Epithelial cell of proximal tubule (primary cell): ENCODE results near the gene ZFYVE27. TPM values are rescaled to one million over a fixed set of nuclear protein-coding genes. Genes with fewer than 3 reads are reported as not detected.
A peak's percentile ranks its signal among the peaks of the same experiment; 100 is the strongest.

Experiments
- DNase-seq: peaks from one replicate; pipeline ENCODE4 v3.0.0-alpha.2; 2011; ENCODE audit warnings: low read depth
- H3K4me3 ChIP-seq: 2 replicates; pipeline ENCODE4 v1.5.1; 2011; ENCODE audit warnings: low read depth, mild to moderate bottlenecking, low read length
- total RNA-seq: library from RNA; depleted of rRNA; stranded (reverse); fragments of >200 nt; gene quantifications from 2 replicates; pipeline ENCODE4 v1.2.3, GENCODE V29; 2015
- TF ChIP-seq, protein P1 (sequence below): conservative IDR thresholded peaks from 2 replicates; pipeline ENCODE4 v1.5.1; 2012; ENCODE audit warnings: low read depth, mild to moderate bottlenecking, low read length

ZFYVE27 gene
- total RNA-seq, 1 donor from 2014 or later, result 13.5 TPM

DNA sequence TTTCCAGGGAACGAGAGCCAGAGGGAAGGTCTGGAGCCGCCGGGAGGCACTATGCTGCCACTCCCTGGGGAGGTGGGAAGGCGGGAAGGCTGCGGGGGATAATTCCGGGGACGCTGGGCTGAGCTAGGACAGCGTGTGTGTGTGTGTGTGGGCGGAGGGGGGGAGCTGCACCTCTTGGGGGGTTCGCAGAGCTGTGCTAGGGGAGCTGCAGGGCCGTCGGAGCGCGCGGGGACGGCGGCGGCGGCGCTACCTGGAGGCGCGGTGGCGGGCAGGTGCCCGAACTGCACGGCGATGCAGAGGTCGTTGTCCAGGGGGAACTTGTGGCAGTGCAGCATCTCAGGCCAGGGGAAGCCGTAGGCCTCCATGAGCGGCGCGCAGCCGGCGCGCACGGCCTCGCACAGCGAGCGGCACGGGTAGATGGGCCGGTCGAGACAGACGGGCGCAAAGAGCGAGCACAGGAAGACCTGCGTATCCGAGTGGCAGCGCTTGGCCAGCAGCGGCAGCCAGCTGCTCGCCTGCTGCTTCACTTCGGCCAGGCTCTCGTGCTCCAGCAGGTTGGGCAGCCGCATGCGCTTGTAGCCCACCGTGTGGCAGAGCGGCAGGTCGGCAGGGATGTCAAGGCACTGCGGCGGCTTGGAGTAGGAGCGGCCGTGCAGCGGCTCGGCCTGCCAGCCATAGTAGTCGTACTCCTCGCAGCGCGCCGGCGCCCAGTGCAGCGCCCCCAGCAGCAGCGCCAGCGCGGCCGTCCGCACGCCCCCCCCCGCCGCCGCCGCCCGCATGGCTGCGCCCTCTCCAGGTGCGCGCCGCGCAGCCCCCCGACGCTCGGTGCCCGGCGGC lies 34.3 kb downstream of the ZFYVE27 start:
- peak overlapping the region; percentile 21 for H3K4me3 ChIP-seq
- no peak for DNase-seq
- TF ChIP-seq, protein P1, sequence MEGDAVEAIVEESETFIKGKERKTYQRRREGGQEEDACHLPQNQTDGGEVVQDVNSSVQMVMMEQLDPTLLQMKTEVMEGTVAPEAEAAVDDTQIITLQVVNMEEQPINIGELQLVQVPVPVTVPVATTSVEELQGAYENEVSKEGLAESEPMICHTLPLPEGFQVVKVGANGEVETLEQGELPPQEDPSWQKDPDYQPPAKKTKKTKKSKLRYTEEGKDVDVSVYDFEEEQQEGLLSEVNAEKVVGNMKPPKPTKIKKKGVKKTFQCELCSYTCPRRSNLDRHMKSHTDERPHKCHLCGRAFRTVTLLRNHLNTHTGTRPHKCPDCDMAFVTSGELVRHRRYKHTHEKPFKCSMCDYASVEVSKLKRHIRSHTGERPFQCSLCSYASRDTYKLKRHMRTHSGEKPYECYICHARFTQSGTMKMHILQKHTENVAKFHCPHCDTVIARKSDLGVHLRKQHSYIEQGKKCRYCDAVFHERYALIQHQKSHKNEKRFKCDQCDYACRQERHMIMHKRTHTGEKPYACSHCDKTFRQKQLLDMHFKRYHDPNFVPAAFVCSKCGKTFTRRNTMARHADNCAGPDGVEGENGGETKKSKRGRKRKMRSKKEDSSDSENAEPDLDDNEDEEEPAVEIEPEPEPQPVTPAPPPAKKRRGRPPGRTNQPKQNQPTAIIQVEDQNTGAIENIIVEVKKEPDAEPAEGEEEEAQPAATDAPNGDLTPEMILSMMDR, result no peak

DNA sequence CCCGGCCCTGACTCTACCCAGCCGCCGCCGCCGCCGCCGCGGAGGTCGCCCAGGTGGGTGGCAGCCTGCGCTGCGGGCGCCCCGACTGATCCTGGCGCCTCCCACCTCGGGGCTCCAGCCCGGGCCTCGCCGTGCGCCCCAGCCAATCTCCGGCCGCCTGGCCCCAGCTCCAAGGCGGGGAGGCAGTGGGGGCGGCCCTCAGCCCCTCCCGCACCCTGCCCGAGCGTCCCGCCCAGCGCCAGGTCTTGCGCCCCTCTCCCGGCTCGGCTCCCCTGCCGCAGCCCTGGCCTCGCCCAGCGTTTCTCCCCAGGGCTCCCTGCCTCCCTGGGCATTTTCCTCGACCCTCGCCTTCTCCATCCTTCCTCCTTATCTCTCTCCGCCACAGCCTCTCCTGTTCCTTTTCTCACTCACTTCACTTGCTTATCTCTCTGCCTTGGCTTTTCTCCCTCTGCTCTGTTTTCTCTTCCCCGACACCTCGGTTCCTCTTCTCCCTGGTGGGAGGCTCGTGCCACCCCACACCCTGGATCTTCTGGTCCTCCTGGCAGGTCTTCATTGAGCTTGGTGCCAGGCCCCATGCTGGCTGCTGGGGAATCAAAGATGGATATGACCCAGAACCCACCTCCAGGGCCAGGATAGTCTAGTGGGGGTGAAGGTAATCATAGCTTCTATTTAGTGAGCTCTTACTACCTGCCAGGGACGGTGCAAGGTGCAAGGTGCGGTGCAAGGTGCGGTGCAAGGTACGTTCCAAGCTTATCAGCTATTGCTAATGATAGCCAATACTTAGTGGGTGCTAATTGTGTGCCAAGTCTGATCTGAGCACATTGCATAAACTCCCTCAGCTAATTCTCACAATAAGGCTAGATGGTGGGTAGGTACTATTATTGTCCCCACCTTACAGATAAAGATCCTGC lies 35.2 kb downstream of the ZFYVE27 start, which contains the start of gene SFRP5:
TSS of gene SFRP5 (minus strand) at position 87 of the 911 bp plus-strand sequence. CDS start 166 bp downstream, outside the sequence.
- TF ChIP-seq, protein P1, result no peak
- DNase-seq, result no peak
- peak within 1 kb of the TSS; percentile 21 for H3K4me3 ChIP-seq

DNA sequence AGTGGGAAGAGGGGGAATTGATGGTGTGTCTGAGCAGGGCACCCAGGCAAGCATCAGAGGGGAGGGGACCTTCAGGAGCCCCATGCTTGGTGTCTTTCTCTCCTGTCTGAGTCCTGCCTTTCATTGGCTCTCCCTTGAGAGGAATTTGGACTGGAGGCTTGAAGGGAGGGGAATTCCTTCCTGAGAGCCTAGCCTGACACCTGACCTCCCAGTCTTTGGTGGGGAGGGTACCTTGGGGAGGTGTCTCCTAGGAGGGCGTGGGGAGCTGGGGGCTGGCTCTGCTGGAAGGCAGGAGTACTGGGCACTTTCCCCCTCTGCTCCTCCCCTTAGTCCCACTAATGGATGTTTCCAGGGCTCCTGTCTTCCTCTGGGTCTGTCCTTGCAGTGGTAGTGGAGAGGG lies 36.2 kb downstream of the ZFYVE27 start:
- DNase-seq, result no peak
- TF ChIP-seq, protein P1, result no peak
- no peak overlapping the region for H3K4me3 ChIP-seq

DNA sequence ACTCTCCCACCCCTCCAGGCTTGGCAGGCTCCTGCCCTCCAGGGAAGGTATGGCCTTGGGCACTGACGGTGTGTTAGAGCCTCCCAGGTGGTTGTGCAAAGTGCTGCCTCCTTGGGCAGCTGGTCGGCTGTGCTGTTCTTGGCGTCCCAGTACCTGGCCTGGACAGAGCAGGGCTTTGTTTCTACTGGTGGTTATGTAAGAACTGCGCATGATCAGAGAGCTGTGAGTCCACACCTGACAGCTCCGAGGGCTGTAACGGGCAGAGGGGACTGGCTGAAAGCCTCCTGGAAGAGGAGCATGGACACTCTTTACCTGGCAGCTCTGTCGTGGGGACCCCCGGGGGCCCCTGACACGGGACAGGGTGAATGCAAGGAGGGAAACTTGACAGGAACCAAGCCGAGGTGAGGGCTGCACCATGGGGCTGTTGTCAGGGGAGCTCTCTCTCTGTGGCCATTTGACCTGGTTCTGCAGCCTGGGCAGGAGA lies 37.9 kb downstream of the ZFYVE27 start:
- TF ChIP-seq, protein P1, result no peak
- DNase-seq, result no peak
- H3K4me3 ChIP-seq, result no peak overlapping the region

DNA sequence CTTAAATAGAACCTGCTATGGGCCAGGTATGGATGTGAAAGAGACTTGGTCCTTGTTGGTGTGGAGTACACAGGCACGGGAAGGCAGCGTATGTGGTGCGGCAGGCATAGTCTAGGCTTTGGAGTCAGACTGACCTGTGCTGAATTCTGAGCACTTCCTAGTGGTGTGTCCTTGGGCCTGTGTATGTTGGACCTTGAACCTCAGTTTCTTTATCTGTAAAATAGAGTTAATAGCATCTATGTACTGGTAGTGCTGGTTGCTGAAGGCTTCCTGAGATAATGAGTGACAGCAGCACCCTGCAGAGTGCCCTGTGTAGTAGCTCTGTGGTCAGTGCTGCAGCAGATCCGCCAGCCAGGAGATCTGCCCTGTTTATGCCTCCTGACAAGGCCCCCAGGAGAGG lies 40.2 kb downstream of the ZFYVE27 start:
- TF ChIP-seq, protein P1, result no peak
- no peak overlapping the region for H3K4me3 ChIP-seq
- no peak for DNase-seq

DNA sequence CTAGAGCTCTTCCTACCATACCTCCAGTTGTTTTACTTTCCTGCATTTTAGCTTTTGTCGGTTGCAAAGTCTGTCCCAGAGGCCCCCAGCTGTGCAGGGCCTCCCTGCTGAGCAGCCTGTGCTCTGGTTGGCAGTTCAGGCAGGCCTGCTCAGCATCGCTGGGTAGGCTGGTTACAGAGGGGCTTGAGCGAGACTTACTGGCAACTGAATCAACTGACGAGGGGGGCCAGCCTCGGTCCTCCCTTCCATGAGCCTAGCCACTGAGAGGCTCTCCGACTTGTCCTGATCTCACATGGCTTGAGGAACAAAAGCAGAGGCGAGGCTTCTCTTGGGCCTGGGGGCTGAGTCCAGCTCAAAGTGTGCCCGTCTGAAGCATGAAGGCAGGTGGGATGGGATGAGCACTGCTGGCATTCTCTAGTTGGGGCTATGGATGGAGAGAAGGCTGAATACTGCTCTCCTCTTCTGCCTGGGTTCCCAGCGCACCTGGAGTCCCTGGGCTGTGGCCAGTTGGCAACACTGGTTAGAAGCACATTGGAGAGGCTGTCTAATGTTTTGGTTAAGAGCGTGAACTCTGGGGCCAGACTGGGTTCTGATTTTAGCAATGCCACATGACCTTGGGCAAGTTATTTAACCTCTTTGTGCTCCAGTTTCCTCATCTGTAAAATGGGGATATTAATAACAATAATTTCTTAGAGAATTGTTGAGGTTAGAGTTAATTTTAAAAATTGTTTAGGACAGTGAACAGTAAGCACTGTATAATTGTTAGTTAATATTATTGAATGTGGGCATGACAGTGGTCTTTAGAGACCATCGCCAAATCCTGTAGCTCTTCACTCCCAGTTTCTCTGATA lies 41.7 kb downstream of the ZFYVE27 start:
- TF ChIP-seq, protein P1, result no peak
- DNase-seq, result no peak
- H3K4me3 ChIP-seq, result no peak overlapping the region
